Neural progenitor cell (in vitro differentiated cells): ENCODE data around the gene DPH1. TPM values are rescaled to one million over a fixed set of nuclear protein-coding genes. Genes with fewer than 3 reads are reported as not detected.

ENCODE experiments used
- DNase-seq: peaks from one replicate; pipeline ENCODE4 v3.0.0-alpha.2; 2016; ENCODE audit warnings: low spot score
- H2AFZ ChIP-seq: fragments of 200-600 bp; sonication (generic); replicated peaks from 2 replicates; pipeline ENCODE4 v1.6.1; 2016; ENCODE audit warnings: antibody characterized with exemption
- H3F3A ChIP-seq: fragments of 200-600 bp; sonication (generic); 2 replicates; pipeline ENCODE4 v1.6.1; 2016; ENCODE audit warnings: antibody characterized with exemption, low read depth
- H3K27ac ChIP-seq: fragments of 200-600 bp; sonication (generic); 2 replicates; pipeline ENCODE4 v1.5.1; 2016; ENCODE audit warnings: mild to moderate bottlenecking
- H3K27me3 ChIP-seq: fragments of 200-600 bp; sonication (generic); 2 replicates; pipeline ENCODE4 v1.6.1; 2016; ENCODE audit warnings: mild to moderate bottlenecking, moderate library complexity
- H3K36me3 ChIP-seq: fragments of 200-600 bp; sonication (generic); 2 replicates; pipeline ENCODE4 v1.5.1; 2016
- H3K4me1 ChIP-seq: fragments of 200-600 bp; sonication (generic); 2 replicates; pipeline ENCODE4 v1.6.1; 2016; ENCODE audit warnings: mixed run types
- H3K4me2 ChIP-seq: fragments of 200-600 bp; sonication (generic); 2 replicates; pipeline ENCODE4 v1.6.1; 2016
- H3K4me3 ChIP-seq: fragments of 200-600 bp; sonication (generic); 2 replicates; pipeline ENCODE4 v1.5.1; 2016
- H3K79me2 ChIP-seq: fragments of 200-600 bp; sonication (generic); 2 replicates; pipeline ENCODE4 v1.6.1; 2016; ENCODE audit warnings: low read depth
- H3K9ac ChIP-seq: fragments of 200-600 bp; sonication (generic); 2 replicates; pipeline ENCODE4 v1.6.1; 2016
- H3K9me3 ChIP-seq: fragments of 200-600 bp; sonication (generic); 2 replicates; pipeline ENCODE4 v1.5.1; 2016; ENCODE audit warnings: low read depth
- H4K20me1 ChIP-seq: fragments of 200-600 bp; sonication (generic); 2 replicates; pipeline ENCODE4 v1.6.1; 2016; ENCODE audit warnings: low read depth
- H3K27ac Mint-ChIP-seq: 3 replicates; pipeline ENCODE4 v1.8.0; 2021; ENCODE audit warnings: mixed read lengths
- H3K27me3 Mint-ChIP-seq: 2 replicates; pipeline ENCODE4 v1.8.0; 2022; ENCODE audit warnings: low read depth, mild to moderate bottlenecking, inconsistent platforms, moderate library complexity, mixed read lengths; ENCODE audit not compliant: insufficient read depth
- H3K36me3 Mint-ChIP-seq: 3 replicates; pipeline ENCODE4 v1.8.0; 2021; ENCODE audit warnings: mixed read lengths
- H3K4me1 Mint-ChIP-seq: 3 replicates; pipeline ENCODE4 v1.8.0; 2021; ENCODE audit warnings: mixed read lengths
- H3K4me3 Mint-ChIP-seq: 3 replicates; pipeline ENCODE4 v1.8.0; 2021; ENCODE audit warnings: mild to moderate bottlenecking, moderate library complexity, mixed read lengths
- H3K9me3 Mint-ChIP-seq: 3 replicates; pipeline ENCODE4 v1.8.0; 2020; ENCODE audit warnings: mixed read lengths
- EZH2 ChIP-seq: fragments of 200-600 bp; sonication (generic); IDR thresholded peaks from 2 replicates; pipeline ENCODE4 v1.6.1; 2017; ENCODE audit warnings: antibody characterized with exemption, mild to moderate bottlenecking, moderate library complexity
- EZH2phosphoT487 ChIP-seq: fragments of 200-600 bp; sonication (generic); IDR thresholded peaks from 2 replicates; pipeline ENCODE4 v1.6.1; 2017; ENCODE audit warnings: antibody characterized with exemption
- total RNA-seq: library from RNA; depleted of rRNA; stranded (reverse); fragments of >200 nt; gene quantifications from 2 replicates; pipeline ENCODE4 v1.2.3, GENCODE V29; 2015; ENCODE audit warnings: low replicate concordance
- TF ChIP-seq, protein P1 (sequence below): fragments of 200-600 bp; sonication (generic); IDR thresholded peaks from 2 replicates; pipeline ENCODE4 v1.5.1; 2017; ENCODE audit warnings: antibody characterized with exemption, mild to moderate bottlenecking

Gene DPH1
- total RNA-seq, 1 donor from 2014 or later = 21.1 TPM

DNA sequence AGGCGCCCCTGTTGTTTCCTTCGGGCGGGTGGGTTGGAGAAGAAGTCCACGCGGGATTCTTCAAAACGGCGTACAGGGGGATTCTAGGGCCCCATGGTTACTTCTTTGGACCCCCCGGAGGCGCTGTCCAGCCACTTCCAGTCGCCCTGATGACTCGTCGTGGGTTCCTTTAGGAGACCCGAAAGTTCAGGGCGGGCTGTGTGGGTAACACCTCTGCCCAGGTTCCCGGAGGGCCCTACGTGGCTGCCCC, 24.2 kb downstream of the DPH1 start:
- peak overlapping the region; percentile 81 for H3K4me3 Mint-ChIP-seq
- Histone ChIP-seq H3F3A (peaks cover 48% of the 10 kb centered on the region), H3K9me3 (no peaks in the 10 kb centered on the region), H3K79me2 (no peaks in the 10 kb centered on the region), H2AFZ (no peak overlapping the region), H3K4me3 (peak overlapping the region; percentile 48), H3K27ac (no peak overlapping the region), H3K4me1 (peaks cover 16% of the 10 kb centered on the region), H3K9ac (no peak overlapping the region), H3K36me3 (no peaks in the 10 kb centered on the region), H3K4me2 (peak overlapping the region; percentile 80), H3K27me3 (peaks cover 94% of the 10 kb centered on the region), H4K20me1 (peaks cover 82% of the 10 kb centered on the region)
- TF ChIP-seq, protein P1, sequence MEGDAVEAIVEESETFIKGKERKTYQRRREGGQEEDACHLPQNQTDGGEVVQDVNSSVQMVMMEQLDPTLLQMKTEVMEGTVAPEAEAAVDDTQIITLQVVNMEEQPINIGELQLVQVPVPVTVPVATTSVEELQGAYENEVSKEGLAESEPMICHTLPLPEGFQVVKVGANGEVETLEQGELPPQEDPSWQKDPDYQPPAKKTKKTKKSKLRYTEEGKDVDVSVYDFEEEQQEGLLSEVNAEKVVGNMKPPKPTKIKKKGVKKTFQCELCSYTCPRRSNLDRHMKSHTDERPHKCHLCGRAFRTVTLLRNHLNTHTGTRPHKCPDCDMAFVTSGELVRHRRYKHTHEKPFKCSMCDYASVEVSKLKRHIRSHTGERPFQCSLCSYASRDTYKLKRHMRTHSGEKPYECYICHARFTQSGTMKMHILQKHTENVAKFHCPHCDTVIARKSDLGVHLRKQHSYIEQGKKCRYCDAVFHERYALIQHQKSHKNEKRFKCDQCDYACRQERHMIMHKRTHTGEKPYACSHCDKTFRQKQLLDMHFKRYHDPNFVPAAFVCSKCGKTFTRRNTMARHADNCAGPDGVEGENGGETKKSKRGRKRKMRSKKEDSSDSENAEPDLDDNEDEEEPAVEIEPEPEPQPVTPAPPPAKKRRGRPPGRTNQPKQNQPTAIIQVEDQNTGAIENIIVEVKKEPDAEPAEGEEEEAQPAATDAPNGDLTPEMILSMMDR = no peak
- TF ChIP-seq EZH2 (no peak), EZH2phosphoT487 (no peak)
- H3K4me1 Mint-ChIP-seq = peaks cover 19% of the 10 kb centered on the region
- DNase-seq = no peak
- H3K9me3 Mint-ChIP-seq = no peaks in the 10 kb centered on the region
- H3K36me3 Mint-ChIP-seq = no peaks in the 10 kb centered on the region
- H3K27ac Mint-ChIP-seq = no peak overlapping the region
- peaks cover 25% of the 10 kb centered on the region for H3K27me3 Mint-ChIP-seq

DNA sequence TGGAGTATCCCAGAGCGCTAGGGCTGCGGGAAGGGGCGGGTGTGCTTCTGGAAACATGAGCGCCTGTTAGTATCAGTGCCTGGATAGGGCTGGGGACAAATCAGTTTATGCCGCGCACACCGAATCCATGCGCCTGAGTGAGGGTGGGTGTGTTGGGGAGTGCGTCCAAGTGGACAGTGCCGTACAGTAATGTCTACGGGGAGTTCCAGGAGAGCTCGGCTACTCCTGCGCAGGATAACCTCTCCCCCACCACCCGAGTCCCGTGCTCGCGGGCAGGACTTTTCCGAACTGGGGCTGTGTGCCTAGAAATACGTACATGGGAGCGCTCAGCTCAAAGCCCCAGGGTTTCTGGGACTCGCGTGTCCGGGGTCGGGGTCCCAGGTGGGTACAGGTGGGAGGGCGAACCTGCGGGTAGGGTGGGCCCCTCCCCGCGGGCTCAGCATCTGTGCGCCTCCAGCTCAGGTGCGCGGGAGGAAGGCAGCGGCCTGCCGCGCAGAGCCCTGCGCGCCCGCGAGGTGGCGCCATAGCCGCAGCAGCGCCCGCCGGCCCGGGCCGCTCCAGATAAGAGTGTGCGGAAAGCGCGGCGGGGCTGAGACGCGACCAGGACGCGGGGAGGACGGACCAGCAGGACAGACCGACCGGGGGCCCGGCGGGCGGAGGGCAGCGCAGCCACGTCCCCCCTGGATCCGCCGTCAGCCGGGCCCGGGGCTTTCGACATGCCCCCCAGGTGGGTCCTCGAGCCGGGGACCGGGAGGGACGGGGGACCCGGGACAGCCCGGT, 24.7 kb downstream of the DPH1 start, which contains the start of gene HIC1:
HIC1 (plus strand) TSS at position 592 of the 780 bp plus-strand sequence. CDS start 1,588 bp downstream, outside the sequence.
- H3K9me3 ChIP-seq = no peaks in the 10 kb centered on the region
- no peak within 1 kb of the TSS for H3K9ac ChIP-seq

DNA sequence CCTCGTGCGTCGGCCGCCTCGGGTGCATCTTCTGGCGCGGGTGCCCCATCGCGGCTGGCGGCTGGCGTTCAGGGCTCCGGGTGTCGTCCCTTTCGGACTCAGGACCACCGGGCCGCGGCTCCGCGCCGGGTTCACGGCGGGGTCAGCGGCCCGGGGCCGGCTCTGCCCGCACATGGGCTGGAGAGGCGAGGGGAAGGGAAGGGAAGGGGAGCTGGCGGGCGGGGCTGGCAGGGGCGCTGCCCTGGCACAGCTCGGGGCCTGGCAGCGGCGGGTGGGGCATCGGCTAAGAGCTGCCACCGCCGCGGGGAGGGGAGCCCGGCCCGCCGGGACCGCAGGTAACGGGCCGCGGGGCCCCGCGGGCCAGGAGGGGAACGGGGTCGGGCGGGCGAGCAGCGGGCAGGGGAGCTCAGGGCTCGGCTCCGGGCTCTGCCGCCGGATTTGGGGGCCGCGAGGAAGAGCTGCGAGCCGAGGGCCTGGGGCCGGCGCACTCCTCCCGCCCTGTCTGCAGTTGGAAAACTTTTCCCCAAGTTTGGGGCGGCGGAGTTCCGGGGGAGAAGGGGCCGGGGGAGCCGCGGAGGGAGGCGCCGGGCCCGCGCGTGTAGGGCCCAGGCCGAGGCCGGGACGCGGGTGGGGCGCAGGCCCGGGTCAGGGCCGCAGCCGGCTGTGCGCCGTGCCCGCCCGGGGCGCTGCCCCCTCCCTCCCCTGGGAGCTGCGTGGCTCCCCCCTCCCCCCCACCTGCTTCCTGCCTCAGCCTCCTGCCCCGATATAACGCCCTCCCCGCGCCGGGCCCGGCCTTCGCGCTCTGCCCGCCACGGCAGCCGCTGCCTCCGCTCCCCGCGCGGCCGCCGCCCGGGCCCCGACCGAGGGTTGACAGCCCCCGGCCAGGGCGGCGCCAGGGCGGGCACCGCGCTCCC, 25.6 kb downstream of the DPH1 start:
- peaks cover 87% of the 10 kb centered on the region for H4K20me1 ChIP-seq
- H3K27me3 ChIP-seq = peaks cover 96% of the 10 kb centered on the region
- H3K36me3 Mint-ChIP-seq = peaks cover 6% of the 10 kb centered on the region
- no peak overlapping the region for H3K9ac ChIP-seq
- no peak overlapping the region for H3K27ac ChIP-seq
- H3K9me3 Mint-ChIP-seq = no peaks in the 10 kb centered on the region
- no peaks in the 10 kb centered on the region for H3K9me3 ChIP-seq
- peaks cover 12% of the 10 kb centered on the region for H3K4me1 ChIP-seq
- H3K4me3 ChIP-seq = peak overlapping the region; percentile 42
- H3K4me2 ChIP-seq = peak overlapping the region; percentile 84
- no peaks in the 10 kb centered on the region for H3K36me3 ChIP-seq
- peaks cover 20% of the 10 kb centered on the region for H3K4me1 Mint-ChIP-seq
- H3F3A ChIP-seq = peaks cover 42% of the 10 kb centered on the region
- H3K4me3 Mint-ChIP-seq = no peak overlapping the region
- H3K79me2 ChIP-seq = no peaks in the 10 kb centered on the region
- no peak for DNase-seq
- no peak overlapping the region for H2AFZ ChIP-seq
- TF ChIP-seq, protein P1 = no peak
- peak; percentile 24 for TF ChIP-seq EZH2phosphoT487
- TF ChIP-seq EZH2 = peak; percentile 81
- peaks cover 30% of the 10 kb centered on the region for H3K27me3 Mint-ChIP-seq
- H3K27ac Mint-ChIP-seq = no peak overlapping the region

More for the DNA sequence above, 24.7 kb downstream of the DPH1 start, which contains the start of gene HIC1:
- H3K79me2 ChIP-seq = no peaks in the 10 kb centered on the region
- TF ChIP-seq, protein P1 = peak; percentile 80
- TF ChIP-seq EZH2 = peak; percentile 97
- peak; percentile 98 for TF ChIP-seq EZH2phosphoT487
- no peaks in the 10 kb centered on the region for H3K9me3 Mint-ChIP-seq
- peak within 1 kb of the TSS; percentile 84 for H3K4me2 ChIP-seq
- H3K36me3 ChIP-seq = no peaks in the 10 kb centered on the region
- H3K27me3 ChIP-seq = peaks cover 94% of the 10 kb centered on the region
- H3K27ac Mint-ChIP-seq = no peak within 1 kb of the TSS
- peak; percentile 90 for DNase-seq
- peaks cover 27% of the 10 kb centered on the region for H3K27me3 Mint-ChIP-seq
- H3K4me1 ChIP-seq = peaks cover 12% of the 10 kb centered on the region
- peaks cover 83% of the 10 kb centered on the region for H4K20me1 ChIP-seq
- H3K36me3 Mint-ChIP-seq = peaks cover 4% of the 10 kb centered on the region
- H3F3A ChIP-seq = peaks cover 43% of the 10 kb centered on the region
- H3K4me3 Mint-ChIP-seq = peak within 1 kb of the TSS; percentile 81
- peak within 1 kb of the TSS; percentile 48 for H3K4me3 ChIP-seq
- peaks cover 20% of the 10 kb centered on the region for H3K4me1 Mint-ChIP-seq
- no peak within 1 kb of the TSS for H3K27ac ChIP-seq
- no peak within 1 kb of the TSS for H2AFZ ChIP-seq
